H1 (cell line): ENCODE results near the gene TAS2R1. TPM values are rescaled to one million over a fixed set of nuclear protein-coding genes. Genes with fewer than 3 reads are reported as not detected.

Experiments
- ASH2L ChIP-seq: fragments of 200-600, 300-600 bp; sonication (generic); IDR thresholded peaks from one replicate; pipeline ENCODE4 v1.7.1; 2017; ENCODE audit warnings: low read length
- ATF2 ChIP-seq: IDR thresholded peaks from 2 replicates; pipeline ENCODE4 v1.6.1; 2012; ENCODE audit warnings: low read length, inconsistent platforms
- CHD7 ChIP-seq: fragments of 300-600 bp; sonication (generic); IDR thresholded peaks from 2 replicates; pipeline ENCODE4 v1.7.1; 2012; ENCODE audit warnings: low read length, moderate library complexity, mild to moderate bottlenecking, inconsistent platforms; ENCODE audit not compliant: insufficient replicate concordance
- E2F6 ChIP-seq: IDR thresholded peaks from 2 replicates; pipeline ENCODE4 v1.6.1; 2012; ENCODE audit warnings: inconsistent platforms
- JUN ChIP-seq: IDR thresholded peaks from 2 replicates; pipeline ENCODE4 v1.6.1; 2011; ENCODE audit warnings: low read depth, mild to moderate bottlenecking, improper control_type of control experiment, low read length
- RBBP5 ChIP-seq: IDR thresholded peaks from 2 replicates; pipeline ENCODE4 v1.7.1; 2012; ENCODE audit warnings: low read depth, mild to moderate bottlenecking, inconsistent platforms, low read length, moderate library complexity, borderline replicate concordance
- TAF1 ChIP-seq: IDR thresholded peaks from 2 replicates; pipeline ENCODE4 v1.6.1; 2011; ENCODE audit warnings: mild to moderate bottlenecking, low read depth, low read length
- TAF7 ChIP-seq: optimal IDR thresholded peaks from 2 replicates; pipeline ENCODE3; 2011; ENCODE audit warnings: low read depth, mild to moderate bottlenecking, inconsistent platforms, low read length, moderate library complexity, borderline replicate concordance
- polyA plus RNA-seq, 7 experiments: library from polyadenylated mRNA; depleted of rRNA in 3 of 7; stranded (reverse) in 5 of 7; unstranded in 2 of 7; fragments of >200 nt in 5 of 7; fragments of 200-250 nt in 2 of 7; gene quantifications; 1 replicate in 5 of 7; 2 replicates in 1 of 7; 4 replicates in 1 of 7; pipeline versions ENCODE4 v1.2.1 to v1.2.3, GENCODE V29; 2011 to 2013; ENCODE audit warnings: missing spikeins in 2 of 7, mixed read lengths in 2 of 7
- total RNA-seq: library from RNA; stranded (reverse); fragmentation: NEBNext Ultra II Directional; extraction: Animal tissue kit (Norgen Biotek cat#: 25700); gene quantifications from 2 replicates; pipeline ENCODE4 v1.2.1, GENCODE V29; 2021

The TAS2R1 gene
- total and polyA plus RNA-seq, 2 of the 8 experiments (the other 6 are each of a cell fraction or from before 2014, with no cell fraction given), result not detected

GRCh38 chr5:9587135-9587534 is 43.0 kb downstream of the TAS2R1 start (continued):
- TF ChIP-seq CHD7, result no peak
- no peak for TF ChIP-seq TAF1
- no peak for TF ChIP-seq E2F6
- no peak for TF ChIP-seq JUN
- no peak for TF ChIP-seq RBBP5
- no peak for TF ChIP-seq TAF7
- TF ChIP-seq ATF2, result no peak
- TF ChIP-seq ASH2L, result no peak
- TF ChIP-seq, all 59 proteins: peak for 0
